Prostate gland (tissue), 2 donors: ENCODE measurements around the gene FSD1L.

Experiments
- POLR2A ChIP-seq: fragments of 450-650 bp; IDR thresholded peaks from one replicate; pipeline ENCODE4 v1.6.1; 2016; ENCODE audit warnings: antibody characterized with exemption, mild to moderate bottlenecking
- POLR2AphosphoS5 ChIP-seq: sonication (generic); formaldehyde crosslinking; IDR thresholded peaks from one replicate; pipeline ENCODE4 v1.6.1; 2017; ENCODE audit warnings: antibody characterized with exemption
- TF ChIP-seq, protein P1 (sequence below), 4 experiments: fragments of 200-600 bp in 2 of 4; fragments of 450-650 bp in 2 of 4; sonication (generic) in 2 of 4; IDR thresholded peaks; 1 replicate in 3 of 4; 2 replicates in 1 of 4; pipeline ENCODE4 v1.5.1; 2016 to 2019; ENCODE audit warnings: antibody characterized with exemption in 4 of 4, mild to moderate bottlenecking in 2 of 4, moderate library complexity in 2 of 4

DNA sequence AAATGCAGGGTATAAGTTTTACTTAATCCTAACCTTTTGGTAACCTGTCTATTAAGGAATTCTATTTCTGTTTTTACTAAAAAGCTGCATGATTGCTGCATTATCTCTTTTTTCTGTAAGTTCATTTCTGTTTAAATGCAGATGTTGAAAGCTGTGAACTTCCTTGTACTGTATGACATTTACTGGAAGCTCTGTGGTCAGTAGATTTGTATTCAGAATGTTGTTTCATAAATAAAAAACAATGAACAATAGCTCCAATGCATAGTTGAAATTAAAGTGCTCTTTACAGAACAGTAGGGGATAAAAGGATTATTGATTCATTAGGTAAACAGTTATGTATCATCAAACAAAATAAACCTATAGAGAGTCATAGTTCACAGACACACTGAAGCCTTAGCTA is 63.6 kb downstream of the FSD1L start:
- TF ChIP-seq, protein P1, sequence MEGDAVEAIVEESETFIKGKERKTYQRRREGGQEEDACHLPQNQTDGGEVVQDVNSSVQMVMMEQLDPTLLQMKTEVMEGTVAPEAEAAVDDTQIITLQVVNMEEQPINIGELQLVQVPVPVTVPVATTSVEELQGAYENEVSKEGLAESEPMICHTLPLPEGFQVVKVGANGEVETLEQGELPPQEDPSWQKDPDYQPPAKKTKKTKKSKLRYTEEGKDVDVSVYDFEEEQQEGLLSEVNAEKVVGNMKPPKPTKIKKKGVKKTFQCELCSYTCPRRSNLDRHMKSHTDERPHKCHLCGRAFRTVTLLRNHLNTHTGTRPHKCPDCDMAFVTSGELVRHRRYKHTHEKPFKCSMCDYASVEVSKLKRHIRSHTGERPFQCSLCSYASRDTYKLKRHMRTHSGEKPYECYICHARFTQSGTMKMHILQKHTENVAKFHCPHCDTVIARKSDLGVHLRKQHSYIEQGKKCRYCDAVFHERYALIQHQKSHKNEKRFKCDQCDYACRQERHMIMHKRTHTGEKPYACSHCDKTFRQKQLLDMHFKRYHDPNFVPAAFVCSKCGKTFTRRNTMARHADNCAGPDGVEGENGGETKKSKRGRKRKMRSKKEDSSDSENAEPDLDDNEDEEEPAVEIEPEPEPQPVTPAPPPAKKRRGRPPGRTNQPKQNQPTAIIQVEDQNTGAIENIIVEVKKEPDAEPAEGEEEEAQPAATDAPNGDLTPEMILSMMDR (IDR thresholded peaks at IDR 0.05): no peak
- TF ChIP-seq POLR2A (no peak), POLR2AphosphoS5 (no peak)
